Upper lobe of left lung (tissue), 4 donors: ENCODE data around the gene OPCML.

Experiments used
- EP300 ChIP-seq, 4 donors: sonication (generic); formaldehyde crosslinking; IDR thresholded peaks; one replicate each; pipeline ENCODE4 v1.5.1; 2017; ENCODE audit warnings: antibody characterized with exemption in 4 of 4, control low read depth in 2 of 4
- POLR2A ChIP-seq, 4 donors: fragments of 450-650 bp; IDR thresholded peaks; one replicate each; pipeline ENCODE4 v1.5.1; 2016 to 2017; ENCODE audit warnings: antibody characterized with exemption in 4 of 4, mild to moderate bottlenecking in 2 of 4
- TF ChIP-seq, protein P1 (sequence below), 6 experiments: fragments of 450-650 bp in 4 of 6; fragments of 200-600 bp in 2 of 6; sonication (generic) in 2 of 6; IDR thresholded peaks; one replicate each; pipeline ENCODE4 v1.5.1; 2016 to 2019; ENCODE audit warnings: antibody characterized with exemption in 6 of 6

DNA sequence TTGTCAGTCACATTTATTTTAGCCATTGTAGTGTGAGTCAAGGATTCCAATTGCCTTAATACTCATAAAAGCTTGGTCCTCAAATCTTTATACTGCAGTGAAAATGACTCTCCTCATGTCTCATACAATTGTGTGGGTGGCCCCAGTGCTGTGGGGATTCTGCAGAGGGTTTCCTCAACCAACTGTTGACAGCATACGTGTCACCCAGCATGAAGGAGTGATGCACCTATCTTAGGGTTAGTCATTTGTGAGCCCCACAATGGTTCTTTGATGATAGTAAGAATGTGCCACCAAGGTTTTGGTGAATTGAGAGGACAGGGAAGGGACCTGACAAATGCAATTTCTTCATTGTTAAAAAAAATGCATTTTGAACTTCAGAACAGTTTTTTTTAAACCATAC is 1046.2 kb downstream of the OPCML start:
- TF ChIP-seq, protein P1, sequence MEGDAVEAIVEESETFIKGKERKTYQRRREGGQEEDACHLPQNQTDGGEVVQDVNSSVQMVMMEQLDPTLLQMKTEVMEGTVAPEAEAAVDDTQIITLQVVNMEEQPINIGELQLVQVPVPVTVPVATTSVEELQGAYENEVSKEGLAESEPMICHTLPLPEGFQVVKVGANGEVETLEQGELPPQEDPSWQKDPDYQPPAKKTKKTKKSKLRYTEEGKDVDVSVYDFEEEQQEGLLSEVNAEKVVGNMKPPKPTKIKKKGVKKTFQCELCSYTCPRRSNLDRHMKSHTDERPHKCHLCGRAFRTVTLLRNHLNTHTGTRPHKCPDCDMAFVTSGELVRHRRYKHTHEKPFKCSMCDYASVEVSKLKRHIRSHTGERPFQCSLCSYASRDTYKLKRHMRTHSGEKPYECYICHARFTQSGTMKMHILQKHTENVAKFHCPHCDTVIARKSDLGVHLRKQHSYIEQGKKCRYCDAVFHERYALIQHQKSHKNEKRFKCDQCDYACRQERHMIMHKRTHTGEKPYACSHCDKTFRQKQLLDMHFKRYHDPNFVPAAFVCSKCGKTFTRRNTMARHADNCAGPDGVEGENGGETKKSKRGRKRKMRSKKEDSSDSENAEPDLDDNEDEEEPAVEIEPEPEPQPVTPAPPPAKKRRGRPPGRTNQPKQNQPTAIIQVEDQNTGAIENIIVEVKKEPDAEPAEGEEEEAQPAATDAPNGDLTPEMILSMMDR (IDR thresholded peaks at IDR 0.05): no peak
- TF ChIP-seq POLR2A (IDR thresholded peaks at IDR 0.05) (no peak), EP300 (IDR thresholded peaks at IDR 0.05) (no peak)
